Small intestine (tissue), 7 donors: ENCODE measurements around the gene GNAI3. TPM values are rescaled to one million over a fixed set of nuclear protein-coding genes. Genes with fewer than 3 reads are reported as not detected.

ENCODE experiments used
- DNase-seq, 2 donors: peaks; one replicate each; pipeline versions ENCODE4 v3.0.0 to v3.0.0-alpha.2; 2013
- FAIRE-seq: peaks from 2 replicates; lab custom pipeline; 2012; peaks lifted over from hg19 to GRCh38; lab: Jason Lieb, UNC
- H3K27ac ChIP-seq, 3 donors: one replicate each; pipeline ENCODE4 v1.5.1; 2013; ENCODE audit warnings: low read length in 2 of 3, mild to moderate bottlenecking in 2 of 3, control low read depth in 1 of 3, inconsistent platforms in 1 of 3, low read depth in 1 of 3, moderate library complexity in 1 of 3
- H3K27me3 ChIP-seq, 3 donors: one replicate each; pipeline ENCODE4 v1.6.1; 2013; ENCODE audit warnings: low read length in 3 of 3, inconsistent platforms in 1 of 3; ENCODE audit not compliant: control insufficient read depth in 3 of 3, insufficient read depth in 3 of 3
- H3K36me3 ChIP-seq, 3 donors: one replicate each; pipeline ENCODE4 v1.6.1; 2013; ENCODE audit warnings: low read length in 3 of 3, inconsistent platforms in 1 of 3, low read depth in 1 of 3, mild to moderate bottlenecking in 1 of 3, moderate library complexity in 1 of 3; ENCODE audit not compliant: control insufficient read depth in 3 of 3, insufficient read depth in 2 of 3
- H3K4me1 ChIP-seq, 3 donors: one replicate each; pipeline ENCODE4 v1.6.1; 2013; ENCODE audit warnings: low read length in 2 of 3, inconsistent platforms in 1 of 3, low read depth in 1 of 3, mild to moderate bottlenecking in 1 of 3, moderate library complexity in 1 of 3; ENCODE audit not compliant: control insufficient read depth in 3 of 3, insufficient read depth in 2 of 3
- H3K4me3 ChIP-seq, 3 donors: one replicate each; pipeline ENCODE4 v1.5.1; 2013; ENCODE audit warnings: low read length in 3 of 3, control low read depth in 1 of 3, inconsistent platforms in 1 of 3, low read depth in 1 of 3, mild to moderate bottlenecking in 1 of 3, moderate library complexity in 1 of 3
- H3K9me3 ChIP-seq, 2 donors: one replicate each; pipeline ENCODE4 v1.6.1; 2013; ENCODE audit warnings: low read depth in 1 of 2, low read length in 1 of 2; ENCODE audit not compliant: control insufficient read depth in 2 of 2, insufficient read depth in 1 of 2
- WGBS, 3 donors: extraction: QIAGEN DNeasy Blood & Tissue Kit; methylation state at CpG; one replicate each; pipeline ENCODE4 v1.1.7; 2013; 5-methylcytosine and 5-hydroxymethylcytosine counted together
- polyA plus RNA-seq, 4 donors: library from polyadenylated mRNA; stranded (reverse) in 3 of 4; unstranded in 1 of 4; fragments of 200-250 nt in 3 of 4; fragments of 120-200 nt in 1 of 4; gene quantifications; one replicate each; pipeline versions ENCODE4 v1.2.1 to v1.2.3, GENCODE V29; 2013
- donor health status: healthy with polysubstance abuse.
- donor health status: control.
- donor health status: control.
- donor health status: Bipolar disorder and iron deficiency.
- donor health status: healthy.

GNAI3 gene
- polyA plus RNA-seq, 4 donors, result 3.0 to 7.4 (median 4.1) TPM

GRCh38 chr1:109546311-109547109 is 1.9 kb upstream of the GNAI3 start:
- Histone ChIP-seq H3K27me3 (no peaks in the 10 kb centered on the region), H3K27ac (peak overlapping the region; percentile 72 to 91 (median 87)), H3K4me1 (peaks cover 0 to 15% (median 4%) of the 10 kb centered on the region in 3 donors), H3K36me3 (no peaks in the 10 kb centered on the region), H3K9me3 (no peaks in the 10 kb centered on the region), H3K4me3 (peak overlapping the region in 2 of 3 donors; percentile 71)
- FAIRE-seq (no peak), DNase-seq (peak; percentile 94 to 96)
- 5 to 27% (median 19%) methylated on average over 5 of the region's 5 CpGs for WGBS, 3 donors

GRCh38 chr1:109547463-109548320 is 723 bp upstream of the GNAI3 start:
- 2 to 7% (median 3%) methylated on average over 22 of the region's 22 CpGs for WGBS, 3 donors

GRCh38 chr1:109556563-109556962 is 8.1 kb downstream of the GNAI3 start:
- 89 to 96% (median 94%) methylated on average over 2 of the region's 2 CpGs for WGBS, 3 donors
- no peak for FAIRE-seq
- H3K4me1 ChIP-seq, result peaks cover 0 to 10% (median 8%) of the 10 kb centered on the region in 3 donors

More at GRCh38 chr1:109547463-109548320, 723 bp upstream of the GNAI3 start:
- peak; percentile 50 to 69 for DNase-seq
- Histone ChIP-seq H3K4me1 (peaks cover 0 to 15% (median 4%) of the 10 kb centered on the region in 3 donors), H3K9me3 (no peaks in the 10 kb centered on the region), H3K27ac (peak overlapping the region; percentile 87 to 98 (median 91)), H3K36me3 (no peaks in the 10 kb centered on the region), H3K27me3 (no peaks in the 10 kb centered on the region), H3K4me3 (peak overlapping the region; percentile 68 to 71 (median 71))
- no peak for FAIRE-seq

GRCh38 chr1:109557520-109557919 is 9.1 kb downstream of the GNAI3 start:
- Histone ChIP-seq H3K9me3 (no peaks in the 10 kb centered on the region), H3K36me3 (no peaks in the 10 kb centered on the region), H3K4me1 (peaks cover 0 to 10% (median 8%) of the 10 kb centered on the region in 3 donors), H3K27me3 (no peaks in the 10 kb centered on the region), H3K27ac (no peak overlapping the region), H3K4me3 (no peak overlapping the region)
- FAIRE-seq (no peak), DNase-seq (no peak)
- WGBS, 3 donors, result 82 to 88% (median 88%) methylated on average over 5 of the region's 5 CpGs

More at GRCh38 chr1:109556563-109556962, 8.1 kb downstream of the GNAI3 start:
- Histone ChIP-seq H3K27ac (no peak overlapping the region), H3K9me3 (no peaks in the 10 kb centered on the region), H3K36me3 (no peaks in the 10 kb centered on the region), H3K27me3 (no peaks in the 10 kb centered on the region), H3K4me3 (no peak overlapping the region)
- no peak for DNase-seq

GRCh38 chr1:109559995-109560394 is 11.6 kb downstream of the GNAI3 start:
- DNase-seq (no peak), FAIRE-seq (no peak)
- H3K27me3 ChIP-seq, result no peaks in the 10 kb centered on the region
- no peaks in the 10 kb centered on the region for H3K36me3 ChIP-seq
- H3K9me3 ChIP-seq, result no peaks in the 10 kb centered on the region
- no peak overlapping the region for H3K4me3 ChIP-seq
- peaks cover 2 to 21% (median 16%) of the 10 kb centered on the region in 3 donors for H3K4me1 ChIP-seq
- H3K27ac ChIP-seq, result no peak overlapping the region

GRCh38 chr1:109564194-109564878 is 15.9 kb downstream of the GNAI3 start:
- FAIRE-seq (no peak), DNase-seq (no peak)
- H3K4me3 ChIP-seq, result no peak overlapping the region
- H3K27ac ChIP-seq, result peak overlapping the region in 1 of 3 donors; percentile 42
- no peaks in the 10 kb centered on the region for H3K27me3 ChIP-seq
- H3K4me1 ChIP-seq, result peaks cover 2 to 34% (median 15%) of the 10 kb centered on the region in 3 donors
- no peaks in the 10 kb centered on the region for H3K9me3 ChIP-seq
- no peaks in the 10 kb centered on the region for H3K36me3 ChIP-seq
- 76 to 83% (median 78%) methylated on average over 7 of the region's 7 CpGs for WGBS, 3 donors

- 88 to 94% (median 92%) methylated on average over 3 of the region's 3 CpGs for WGBS, 3 donors
- FAIRE-seq (no peak), DNase-seq (no peak)
- no peaks in the 10 kb centered on the region for H3K27me3 ChIP-seq
- H3K36me3 ChIP-seq, result no peaks in the 10 kb centered on the region
- H3K27ac ChIP-seq, result no peak overlapping the region
- peaks cover 2 to 33% (median 15%) of the 10 kb centered on the region in 3 donors for H3K4me1 ChIP-seq
- no peaks in the 10 kb centered on the region for H3K9me3 ChIP-seq
- H3K4me3 ChIP-seq, result no peak overlapping the region
Measured at GRCh38 chr1:109565241-109565640, 16.8 kb downstream of the GNAI3 start.

GRCh38 chr1:109566982-109567381 is 18.6 kb downstream of the GNAI3 start:
- H3K36me3 ChIP-seq, result no peaks in the 10 kb centered on the region
- 41 to 63% (median 52%) methylated on average over 1 of the region's 1 CpG for WGBS, 3 donors
- H3K4me1 ChIP-seq, result peaks cover 2 to 27% (median 12%) of the 10 kb centered on the region in 3 donors
- DNase-seq, result no peak
- no peaks in the 10 kb centered on the region for H3K9me3 ChIP-seq
- H3K27ac ChIP-seq, result peak overlapping the region in 1 of 3 donors; percentile 27
- H3K27me3 ChIP-seq, result no peaks in the 10 kb centered on the region
- no peak for FAIRE-seq
- H3K4me3 ChIP-seq, result no peak overlapping the region
